NCI-H2081 treated with DMSO at 0.1 percent for 48 hours (cell line): Measurements from ENCODE around the gene RPF1.
"Not testable (repeated sequence)": the region's sequence is repeated elsewhere in the genome, so short reads cannot be mapped to it uniquely, and the experiment has no call there.

Source experiments
- DNase-seq: peaks from one replicate; lab custom pipeline; 2025; lab: John Stamatoyannopoulos, UW

RPF1 gene

GRCh38 chr1:84478876-84479868 is at the start of gene RPF1:
TSS of gene RPF1 (plus strand) at chr1:84479266. CDS start at chr1:84479282, 16 bp downstream.
- peak; percentile 60 for DNase-seq

- no peak for DNase-seq
These were observed 48.5 kb upstream of the RPF1 start for GRCh38 chr1:84430546-84430945.

GRCh38 chr1:84433258-84434080 is 45.6 kb upstream of the RPF1 start:
- DNase-seq, result peak; percentile 84

- no peak for DNase-seq
These were observed 44.8 kb upstream of the RPF1 start for GRCh38 chr1:84434081-84434769.

GRCh38 chr1:84434801-84435549 is 44.1 kb upstream of the RPF1 start:
- no peak for DNase-seq

- DNase-seq, result no peak
These were observed 42.0 kb upstream of the RPF1 start for GRCh38 chr1:84436876-84437655.

GRCh38 chr1:84442256-84442655 is 36.8 kb upstream of the RPF1 start:
- no peak for DNase-seq

- DNase-seq, result not testable (repeated sequence)
These were observed 36.1 kb upstream of the RPF1 start for GRCh38 chr1:84442747-84443646.

- DNase-seq, result not testable (repeated sequence)
These were observed 30.4 kb upstream of the RPF1 start for GRCh38 chr1:84448704-84449103.

GRCh38 chr1:84450910-84451309 is 28.2 kb upstream of the RPF1 start:
- DNase-seq, result no peak

GRCh38 chr1:84452436-84452835 is 26.6 kb upstream of the RPF1 start:
- no peak for DNase-seq

GRCh38 chr1:84462118-84462517 is 16.9 kb upstream of the RPF1 start:
- DNase-seq, result no peak

- DNase-seq, result no peak
These were observed 11.8 kb upstream of the RPF1 start for GRCh38 chr1:84467298-84467697.

- no peak for DNase-seq
These were observed 2.8 kb upstream of the RPF1 start for GRCh38 chr1:84476225-84476624.

- no peak for DNase-seq
These were observed 932 bp downstream of the RPF1 start for GRCh38 chr1:84479998-84480397.

GRCh38 chr1:84480650-84481049 is 1.6 kb downstream of the RPF1 start:
- no peak for DNase-seq

- no peak for DNase-seq
These were observed 2.3 kb downstream of the RPF1 start for GRCh38 chr1:84481317-84481716.

GRCh38 chr1:84488107-84488506 is 9.0 kb downstream of the RPF1 start:
- DNase-seq, result no peak

GRCh38 chr1:84489766-84490165 is 10.7 kb downstream of the RPF1 start:
- DNase-seq, result no peak

- no peak for DNase-seq
These were observed 13.7 kb downstream of the RPF1 start for GRCh38 chr1:84492726-84493125.
